GM10266 (cell line): ENCODE data around the gene RAB5B.

Source experiments
- DNase-seq: peaks from one replicate; pipeline ENCODE4 v3.0.0; 2012; ENCODE audit errors: extremely low spot score
- TF ChIP-seq, protein P1 (sequence below): IDR thresholded peaks from 2 replicates; pipeline ENCODE4 v1.5.1; 2012; ENCODE audit warnings: mild to moderate bottlenecking, low read depth; ENCODE audit not compliant: control insufficient read depth, insufficient read depth; ENCODE audit errors: missing control alignments

Gene RAB5B

DNA sequence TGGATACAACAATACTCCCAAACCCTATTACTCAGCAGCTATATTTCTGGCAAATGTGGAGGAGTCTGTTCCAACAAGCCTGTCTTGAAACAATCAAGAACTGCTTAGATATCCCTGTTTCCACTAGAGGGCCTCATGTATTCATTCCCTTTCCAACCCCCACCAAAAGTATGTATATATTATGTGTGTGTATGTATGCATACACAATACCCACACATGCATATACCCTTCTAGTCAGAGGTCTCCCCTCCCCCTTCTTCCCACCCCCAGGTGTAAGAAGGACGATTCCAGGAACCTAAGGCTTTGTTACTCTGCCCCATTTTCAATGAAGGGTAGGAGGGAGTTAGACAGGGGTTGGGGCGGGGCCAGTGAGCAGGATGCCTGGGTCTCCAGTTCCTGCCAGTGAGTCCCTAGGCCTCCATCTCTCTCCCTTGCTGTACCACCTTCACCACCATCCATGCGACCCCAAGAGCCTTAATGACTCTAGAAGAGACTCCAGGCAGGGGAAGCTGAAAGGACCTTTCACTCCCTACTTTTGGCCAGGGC, 43.0 kb upstream of the RAB5B start, which contains the start of gene DGKA:
DGKA (plus strand) TSS at position 392 of the 546 bp plus-strand sequence. CDS start 5,342 bp downstream, outside the sequence.
- DNase-seq, result peak; percentile 85
- TF ChIP-seq, protein P1, sequence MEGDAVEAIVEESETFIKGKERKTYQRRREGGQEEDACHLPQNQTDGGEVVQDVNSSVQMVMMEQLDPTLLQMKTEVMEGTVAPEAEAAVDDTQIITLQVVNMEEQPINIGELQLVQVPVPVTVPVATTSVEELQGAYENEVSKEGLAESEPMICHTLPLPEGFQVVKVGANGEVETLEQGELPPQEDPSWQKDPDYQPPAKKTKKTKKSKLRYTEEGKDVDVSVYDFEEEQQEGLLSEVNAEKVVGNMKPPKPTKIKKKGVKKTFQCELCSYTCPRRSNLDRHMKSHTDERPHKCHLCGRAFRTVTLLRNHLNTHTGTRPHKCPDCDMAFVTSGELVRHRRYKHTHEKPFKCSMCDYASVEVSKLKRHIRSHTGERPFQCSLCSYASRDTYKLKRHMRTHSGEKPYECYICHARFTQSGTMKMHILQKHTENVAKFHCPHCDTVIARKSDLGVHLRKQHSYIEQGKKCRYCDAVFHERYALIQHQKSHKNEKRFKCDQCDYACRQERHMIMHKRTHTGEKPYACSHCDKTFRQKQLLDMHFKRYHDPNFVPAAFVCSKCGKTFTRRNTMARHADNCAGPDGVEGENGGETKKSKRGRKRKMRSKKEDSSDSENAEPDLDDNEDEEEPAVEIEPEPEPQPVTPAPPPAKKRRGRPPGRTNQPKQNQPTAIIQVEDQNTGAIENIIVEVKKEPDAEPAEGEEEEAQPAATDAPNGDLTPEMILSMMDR, result peak; percentile 56

DNA sequence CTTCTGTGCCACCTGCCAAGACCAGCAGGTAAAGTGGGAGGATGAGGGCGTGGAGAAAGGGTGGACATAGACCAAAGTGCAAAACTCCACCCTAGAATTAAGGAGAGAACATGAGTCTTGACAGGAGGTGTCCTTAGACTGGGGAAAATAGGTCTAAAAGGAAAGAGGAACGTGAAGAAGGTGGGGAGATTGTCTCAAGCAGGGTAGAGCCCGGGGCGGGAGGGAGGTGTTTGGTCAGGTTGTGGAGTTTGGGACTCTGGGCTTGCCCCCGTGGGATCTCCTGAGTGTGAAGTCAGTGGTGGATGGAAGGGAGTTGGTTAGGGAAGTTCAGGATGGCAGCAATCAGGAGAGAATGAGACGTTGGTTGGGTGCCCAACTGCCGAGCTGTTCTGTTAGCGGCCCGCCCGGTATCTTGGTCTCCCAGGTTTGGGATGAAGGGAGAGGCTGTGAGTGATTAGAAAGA, 42.5 kb upstream of the RAB5B start:
- DNase-seq, result no peak
- TF ChIP-seq, protein P1, result no peak

DNA sequence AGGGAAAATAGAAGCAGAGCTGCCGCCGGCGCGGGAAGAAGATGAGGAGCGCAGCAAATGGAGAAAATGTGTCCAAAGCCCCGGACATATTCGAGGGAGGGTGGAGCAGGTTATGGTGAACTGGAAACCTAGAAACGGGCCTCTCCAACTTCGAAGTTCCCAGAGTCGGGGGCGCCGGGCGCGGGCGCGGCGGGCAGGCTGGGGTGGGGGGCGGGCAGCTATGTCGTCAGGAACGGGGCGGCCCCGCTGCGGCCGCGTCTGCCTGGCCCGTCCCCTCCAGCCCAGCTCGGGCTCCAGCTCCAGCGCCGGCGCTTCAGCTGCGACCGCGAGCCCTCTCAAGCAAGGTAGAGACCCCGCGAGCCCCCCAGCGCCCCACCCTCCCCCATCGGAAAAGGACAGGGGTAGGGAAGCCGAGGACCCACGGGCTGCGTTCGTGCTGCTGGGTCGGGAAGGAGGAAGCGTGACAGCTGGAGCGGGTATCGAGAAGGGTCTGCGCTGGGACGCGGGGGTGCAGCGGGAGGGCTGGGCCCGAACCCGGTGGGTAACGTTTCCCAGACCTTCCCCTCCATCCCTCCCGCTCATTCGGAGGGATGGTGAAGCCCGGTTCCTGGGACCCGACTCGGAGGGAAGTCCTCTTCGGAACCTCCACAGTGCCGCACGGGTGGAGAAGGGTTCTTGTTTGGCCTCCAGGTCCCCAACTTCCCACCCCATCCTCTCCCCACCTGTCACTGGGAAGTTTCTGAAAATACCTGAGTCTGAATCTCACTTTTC, 41.9 kb upstream of the RAB5B start:
- DNase-seq, result peak; percentile 69
- TF ChIP-seq, protein P1, result no peak

DNA sequence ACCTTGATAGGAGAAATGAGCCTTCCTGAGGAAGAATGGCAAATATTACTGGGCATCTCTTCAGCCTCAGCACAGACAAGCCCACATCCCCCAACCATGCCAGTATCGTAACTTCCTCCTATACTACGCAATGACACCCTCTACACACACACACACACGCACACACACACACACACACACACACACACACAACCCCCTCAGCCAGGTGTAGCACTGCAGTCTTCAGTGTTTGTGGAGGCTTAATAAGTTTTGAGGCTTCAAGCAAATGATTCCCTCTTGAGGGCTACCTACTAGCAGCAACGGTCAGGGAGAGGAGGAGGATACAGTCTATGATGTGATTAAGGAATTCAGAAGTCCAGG, 41.3 kb upstream of the RAB5B start:
- TF ChIP-seq, protein P1, result no peak
- peak; percentile 48 for DNase-seq

DNA sequence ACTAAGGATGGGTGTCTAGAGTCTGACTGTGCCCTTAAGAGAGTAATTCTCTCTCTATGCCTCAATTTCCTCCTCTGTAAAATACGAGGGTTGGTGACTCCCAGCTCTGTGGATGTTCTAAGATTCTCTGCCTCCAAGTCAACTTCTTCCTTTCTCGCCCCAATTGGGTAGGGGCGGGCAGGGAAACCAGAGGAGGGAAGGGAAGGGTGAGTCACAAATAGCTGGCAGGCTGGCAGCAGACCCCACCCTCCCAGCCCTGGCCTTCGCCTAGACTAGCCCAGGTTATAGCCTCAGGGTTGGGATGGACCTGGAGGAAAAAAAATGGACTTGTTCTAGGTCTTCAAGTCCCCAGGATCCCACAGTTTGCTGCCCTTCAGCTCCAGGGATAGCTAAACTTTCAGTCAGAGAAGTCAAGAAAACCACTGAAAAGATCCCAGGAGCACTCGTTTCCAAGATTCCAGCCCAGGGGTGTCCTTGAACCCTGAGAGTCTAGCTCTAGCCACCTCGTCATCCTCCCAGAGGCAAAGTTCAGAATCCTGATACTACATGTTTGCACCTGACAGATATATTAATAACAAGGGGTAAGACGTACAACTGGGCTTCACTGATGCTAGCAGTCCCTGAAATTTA, 40.6 kb upstream of the RAB5B start:
- no peak for DNase-seq
- TF ChIP-seq, protein P1, result no peak

DNA sequence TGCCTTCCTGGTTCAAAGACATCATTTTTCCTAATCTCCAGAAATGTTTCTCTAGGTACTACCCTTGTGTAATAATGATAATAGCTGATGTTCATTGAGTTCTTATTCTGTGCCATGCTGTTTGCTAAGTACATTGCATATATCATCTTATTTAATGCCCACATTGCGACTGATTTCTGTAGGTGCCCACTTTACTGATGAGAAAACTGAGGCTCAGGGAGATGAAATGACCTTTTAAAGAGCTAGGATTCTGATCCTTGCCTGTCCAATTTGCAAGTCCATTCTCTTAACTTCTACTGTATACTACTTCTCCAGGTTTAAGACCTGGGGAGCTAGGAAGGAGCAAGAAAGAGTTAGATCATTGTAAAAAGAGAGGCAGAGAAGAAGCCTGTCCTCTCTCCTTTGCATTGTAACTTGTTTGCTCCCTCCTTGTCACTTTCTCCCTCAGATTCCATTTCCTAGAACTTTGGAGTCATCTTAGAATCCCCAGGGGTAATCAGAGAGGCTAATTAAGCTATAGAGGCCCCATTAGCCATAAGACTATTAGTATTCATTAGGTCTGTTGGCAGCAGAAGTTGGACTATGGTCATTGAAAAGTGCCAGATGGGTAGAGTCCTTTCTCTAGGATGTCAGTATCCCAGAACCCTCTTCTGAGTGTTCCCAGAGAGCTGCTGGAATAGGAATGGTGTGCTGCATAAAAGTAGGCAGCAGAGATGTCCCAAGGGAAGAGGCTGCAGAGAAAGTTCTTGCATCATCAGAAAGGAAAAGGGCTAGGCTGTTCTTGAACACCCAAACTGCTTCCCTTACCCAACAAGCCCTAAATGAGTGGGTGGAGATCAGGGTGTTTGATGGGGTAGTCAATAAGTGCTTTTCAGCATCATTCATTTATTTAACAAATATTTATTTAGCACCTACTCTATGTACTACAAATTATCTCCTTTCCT, 39.8 kb upstream of the RAB5B start:
- TF ChIP-seq, protein P1, result no peak
- DNase-seq, result no peak
